ENCODE measurements around the gene SMOC2.

Gene SMOC2

DNA sequence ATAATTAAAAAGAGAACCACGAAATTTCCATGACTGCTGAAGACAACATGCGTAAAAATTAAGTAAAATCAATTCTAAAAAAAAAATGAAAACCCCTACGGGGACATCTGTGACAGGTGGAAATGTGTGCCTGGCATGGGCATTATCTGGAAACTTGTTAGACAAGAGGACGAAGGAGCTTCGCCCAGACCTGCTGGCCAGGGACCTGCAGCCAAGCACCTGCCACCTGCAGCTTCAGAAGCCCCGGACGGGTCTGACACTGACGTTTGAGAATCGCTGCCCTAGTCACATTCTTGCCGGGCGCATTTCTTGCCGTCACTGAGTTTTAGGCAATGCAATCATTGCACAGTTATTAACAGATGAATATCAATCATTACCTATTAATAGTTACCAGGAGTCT lies 140.3 kb downstream of the SMOC2 start:
- TF ChIP-seq, protein P1, sequence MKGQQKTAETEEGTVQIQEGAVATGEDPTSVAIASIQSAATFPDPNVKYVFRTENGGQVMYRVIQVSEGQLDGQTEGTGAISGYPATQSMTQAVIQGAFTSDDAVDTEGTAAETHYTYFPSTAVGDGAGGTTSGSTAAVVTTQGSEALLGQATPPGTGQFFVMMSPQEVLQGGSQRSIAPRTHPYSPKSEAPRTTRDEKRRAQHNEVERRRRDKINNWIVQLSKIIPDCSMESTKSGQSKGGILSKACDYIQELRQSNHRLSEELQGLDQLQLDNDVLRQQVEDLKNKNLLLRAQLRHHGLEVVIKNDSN (IDR thresholded peaks at IDR 0.05), result no peak
- TF ChIP-seq EP300 (IDR thresholded peaks at IDR 0.05; ENCODE audit: borderline replicate concordance) (no peak), TEAD4 (IDR thresholded peaks at IDR 0.05) (no peak), TCF12 (IDR thresholded peaks at IDR 0.05; ENCODE audit: low read depth) (no peak), NFIC (IDR thresholded peaks at IDR 0.05) (no peak), CEBPB (IDR thresholded peaks at IDR 0.05) (no peak), YY1 (IDR thresholded peaks at IDR 0.05; ENCODE audit: low read depth) (no peak)

DNA sequence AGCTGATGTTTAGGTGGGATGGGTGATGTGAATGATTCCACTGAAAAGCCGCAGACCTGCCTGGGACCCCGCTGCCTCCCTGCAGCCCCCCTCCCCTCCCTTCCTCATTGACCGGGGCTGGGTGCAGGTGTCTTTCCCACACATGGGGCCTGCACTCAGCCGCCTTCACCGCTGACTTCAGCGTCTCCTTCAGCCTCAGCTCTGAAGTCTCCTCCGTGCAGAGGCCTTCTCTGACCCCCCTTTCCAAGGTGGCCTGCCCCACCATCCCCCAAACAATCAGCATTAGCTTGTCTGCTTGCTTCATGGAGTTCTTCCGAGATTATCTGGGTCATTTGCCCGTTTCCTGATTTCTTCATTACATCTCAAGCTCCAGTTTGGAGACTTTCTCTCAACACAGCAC lies 140.7 kb downstream of the SMOC2 start:
- TF ChIP-seq, protein P2, sequence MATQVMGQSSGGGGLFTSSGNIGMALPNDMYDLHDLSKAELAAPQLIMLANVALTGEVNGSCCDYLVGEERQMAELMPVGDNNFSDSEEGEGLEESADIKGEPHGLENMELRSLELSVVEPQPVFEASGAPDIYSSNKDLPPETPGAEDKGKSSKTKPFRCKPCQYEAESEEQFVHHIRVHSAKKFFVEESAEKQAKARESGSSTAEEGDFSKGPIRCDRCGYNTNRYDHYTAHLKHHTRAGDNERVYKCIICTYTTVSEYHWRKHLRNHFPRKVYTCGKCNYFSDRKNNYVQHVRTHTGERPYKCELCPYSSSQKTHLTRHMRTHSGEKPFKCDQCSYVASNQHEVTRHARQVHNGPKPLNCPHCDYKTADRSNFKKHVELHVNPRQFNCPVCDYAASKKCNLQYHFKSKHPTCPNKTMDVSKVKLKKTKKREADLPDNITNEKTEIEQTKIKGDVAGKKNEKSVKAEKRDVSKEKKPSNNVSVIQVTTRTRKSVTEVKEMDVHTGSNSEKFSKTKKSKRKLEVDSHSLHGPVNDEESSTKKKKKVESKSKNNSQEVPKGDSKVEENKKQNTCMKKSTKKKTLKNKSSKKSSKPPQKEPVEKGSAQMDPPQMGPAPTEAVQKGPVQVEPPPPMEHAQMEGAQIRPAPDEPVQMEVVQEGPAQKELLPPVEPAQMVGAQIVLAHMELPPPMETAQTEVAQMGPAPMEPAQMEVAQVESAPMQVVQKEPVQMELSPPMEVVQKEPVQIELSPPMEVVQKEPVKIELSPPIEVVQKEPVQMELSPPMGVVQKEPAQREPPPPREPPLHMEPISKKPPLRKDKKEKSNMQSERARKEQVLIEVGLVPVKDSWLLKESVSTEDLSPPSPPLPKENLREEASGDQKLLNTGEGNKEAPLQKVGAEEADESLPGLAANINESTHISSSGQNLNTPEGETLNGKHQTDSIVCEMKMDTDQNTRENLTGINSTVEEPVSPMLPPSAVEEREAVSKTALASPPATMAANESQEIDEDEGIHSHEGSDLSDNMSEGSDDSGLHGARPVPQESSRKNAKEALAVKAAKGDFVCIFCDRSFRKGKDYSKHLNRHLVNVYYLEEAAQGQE (IDR thresholded peaks at IDR 0.05; ENCODE audit: low read depth), result no peak
- TF ChIP-seq RAD21 (IDR thresholded peaks at IDR 0.05; ENCODE audit: low read depth) (no peak), CEBPB (IDR thresholded peaks at IDR 0.05) (no peak), TAF1 (IDR thresholded peaks at IDR 0.05; ENCODE audit: low read depth) (no peak), TEAD4 (IDR thresholded peaks at IDR 0.05) (no peak), ZBTB7A (IDR thresholded peaks at IDR 0.05; ENCODE audit: low read depth) (no peak)
- TF ChIP-seq, protein P1 (IDR thresholded peaks at IDR 0.05), result no peak
- TF ChIP-seq, protein P3, sequence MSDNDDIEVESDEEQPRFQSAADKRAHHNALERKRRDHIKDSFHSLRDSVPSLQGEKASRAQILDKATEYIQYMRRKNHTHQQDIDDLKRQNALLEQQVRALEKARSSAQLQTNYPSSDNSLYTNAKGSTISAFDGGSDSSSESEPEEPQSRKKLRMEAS (IDR thresholded peaks at IDR 0.05), result no peak

DNA sequence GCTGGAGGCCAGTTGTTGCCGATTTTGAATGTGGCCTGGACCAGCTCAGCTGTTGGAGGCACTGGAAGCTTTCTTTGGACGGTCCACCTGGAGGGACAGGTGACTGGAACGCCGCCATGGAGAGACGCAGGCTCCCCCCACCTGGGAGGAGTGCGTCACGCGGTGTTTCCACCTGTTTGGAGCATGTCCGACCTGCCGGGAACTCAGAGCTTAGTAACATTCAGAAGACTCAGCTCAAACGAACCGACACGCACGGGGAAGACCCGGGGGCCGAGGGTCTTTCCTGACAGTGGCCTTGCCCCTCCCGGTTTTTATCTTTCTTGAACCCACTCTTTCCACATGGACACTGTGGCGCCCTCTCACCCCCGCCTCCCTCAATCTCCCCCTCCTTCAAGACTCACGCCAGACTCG lies 141.6 kb downstream of the SMOC2 start:
- TF ChIP-seq ZBTB7A (IDR thresholded peaks at IDR 0.05; ENCODE audit: low read depth), result no peak
- TF ChIP-seq FOXM1 (IDR thresholded peaks at IDR 0.05; ENCODE audit: borderline replicate concordance, low read depth), result no peak
- no peak for TF ChIP-seq EP300 (IDR thresholded peaks at IDR 0.05; ENCODE audit: borderline replicate concordance)
- TF ChIP-seq TEAD4 (IDR thresholded peaks at IDR 0.05), result no peak
- TF ChIP-seq CREB1 (IDR thresholded peaks at IDR 0.05; ENCODE audit: low read depth), result no peak
- TF ChIP-seq, protein P2 (IDR thresholded peaks at IDR 0.05; ENCODE audit: low read depth), result no peak
- no peak for TF ChIP-seq TCF12 (IDR thresholded peaks at IDR 0.05; ENCODE audit: low read depth)
- TF ChIP-seq, protein P3 (IDR thresholded peaks at IDR 0.05), result no peak
- TF ChIP-seq, protein P1 (IDR thresholded peaks at IDR 0.05), result no peak
- TF ChIP-seq EGR1 (IDR thresholded peaks at IDR 0.05), result no peak
- no peak for TF ChIP-seq NFIC (IDR thresholded peaks at IDR 0.05)
- TF ChIP-seq CEBPB (IDR thresholded peaks at IDR 0.05), result no peak
- no peak for TF ChIP-seq TAF1 (IDR thresholded peaks at IDR 0.05; ENCODE audit: low read depth)
- TF ChIP-seq RAD21 (IDR thresholded peaks at IDR 0.05; ENCODE audit: low read depth), result no peak
- no peak for TF ChIP-seq YY1 (IDR thresholded peaks at IDR 0.05; ENCODE audit: low read depth)

DNA sequence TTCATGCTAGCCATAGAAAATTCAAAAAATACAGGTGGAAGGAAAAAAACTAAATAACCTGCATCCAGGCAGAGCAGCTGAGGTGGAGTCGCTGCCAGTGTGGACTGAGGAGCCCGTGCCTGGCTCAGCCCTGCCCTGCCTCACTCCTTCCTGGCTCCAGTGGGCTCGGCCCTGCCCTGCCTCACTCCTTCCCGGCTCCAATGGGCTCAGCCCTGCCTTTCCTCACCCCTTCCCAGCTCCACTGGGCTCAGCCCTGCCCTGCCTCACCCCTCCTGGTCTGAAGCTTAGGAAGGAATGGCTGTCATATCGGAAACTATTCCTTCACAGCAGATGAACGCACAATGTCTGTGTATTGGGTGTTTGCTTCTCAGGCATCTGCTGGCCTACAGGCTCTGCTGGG lies 142.1 kb downstream of the SMOC2 start:
- TF ChIP-seq TEAD4 (IDR thresholded peaks at IDR 0.05) (no peak), EP300 (IDR thresholded peaks at IDR 0.05; ENCODE audit: borderline replicate concordance) (no peak), ZBTB7A (IDR thresholded peaks at IDR 0.05; ENCODE audit: low read depth) (no peak), FOXM1 (IDR thresholded peaks at IDR 0.05; ENCODE audit: borderline replicate concordance, low read depth) (no peak), NFIC (IDR thresholded peaks at IDR 0.05) (no peak), YY1 (IDR thresholded peaks at IDR 0.05; ENCODE audit: low read depth) (no peak), CREB1 (IDR thresholded peaks at IDR 0.05; ENCODE audit: low read depth) (no peak), RAD21 (IDR thresholded peaks at IDR 0.05; ENCODE audit: low read depth) (no peak), EGR1 (IDR thresholded peaks at IDR 0.05) (no peak), TCF12 (IDR thresholded peaks at IDR 0.05; ENCODE audit: low read depth) (no peak), TAF1 (IDR thresholded peaks at IDR 0.05; ENCODE audit: low read depth) (no peak), CEBPB (IDR thresholded peaks at IDR 0.05) (no peak)
- TF ChIP-seq, protein P3 (IDR thresholded peaks at IDR 0.05), result no peak
- TF ChIP-seq, protein P1 (IDR thresholded peaks at IDR 0.05), result no peak
- TF ChIP-seq, protein P2 (IDR thresholded peaks at IDR 0.05; ENCODE audit: low read depth), result no peak
